Panc1 (cell line): ENCODE measurements around the gene C1QL1. TPM values are rescaled to one million over a fixed set of nuclear protein-coding genes. Genes with fewer than 3 reads are reported as not detected.

Experiments
- ATAC-seq: fragments of 200-7000 bp; cut with Tn5 transposase; 2 replicates; pipeline ENCODE4 v1.9.1; 2020; ENCODE audit warnings: mild to moderate bottlenecking, moderate library complexity
- BruUV-seq: library from RNA; stranded (reverse); fragments of 400-500 nt; replicated peaks from 2 replicates; lab custom pipeline; 2021; lab: Mats Ljungman, UMichigan
- CTCF ChIA-PET: fragments of 300-600 bp; sonication (Branson Sonifier 250); formaldehyde crosslinking; loops from one replicate; lab custom pipeline; 2022; ENCODE audit warnings: antibody characterized with exemption; lab: Charles Lee
- POLR2A ChIA-PET: fragments of 300-600 bp; sonication (Branson Sonifier 250); formaldehyde crosslinking; loops from one replicate; lab custom pipeline; 2022; ENCODE audit warnings: antibody characterized with exemption; lab: Charles Lee
- DNase-seq: peaks from one replicate; pipeline ENCODE4 v3.0.0-alpha.2; 2010; ENCODE audit warnings: low read depth, low spot score
- H3K27ac ChIP-seq: 2 replicates; pipeline ENCODE4 v1.5.1; 2011; ENCODE audit warnings: mild to moderate bottlenecking, low read length, inconsistent platforms
- H3K27me3 ChIP-seq: fragments of 200-500 bp; sonication (Bioruptor generic); 2 replicates; pipeline ENCODE4 v1.6.0; 2014; ENCODE audit warnings: low read length, inconsistent platforms; ENCODE audit not compliant: control insufficient read depth, insufficient read depth
- H3K36me3 ChIP-seq: fragments of 200-500 bp; sonication (Bioruptor generic); 2 replicates; pipeline ENCODE4 v1.5.1; 2014; ENCODE audit warnings: inconsistent platforms, mild to moderate bottlenecking, low read length, moderate library complexity; ENCODE audit not compliant: control insufficient read depth, insufficient read depth
- H3K4me1 ChIP-seq: 2 replicates; pipeline ENCODE4 v1.5.1; 2011; ENCODE audit warnings: inconsistent platforms, mild to moderate bottlenecking, low read length, moderate library complexity; ENCODE audit not compliant: control insufficient read depth, insufficient read depth
- H3K4me3 ChIP-seq, 2 experiments: 2 replicates each; pipeline ENCODE4 v1.5.1; 2011 to 2012; ENCODE audit warnings: low read depth in 2 of 2, low read length in 2 of 2, mild to moderate bottlenecking in 2 of 2, inconsistent platforms in 1 of 2, moderate library complexity in 1 of 2
- H3K9me3 ChIP-seq: fragments of 200-500 bp; sonication (Bioruptor generic); 2 replicates; pipeline ENCODE4 v1.5.1; 2014; ENCODE audit warnings: low read depth, mild to moderate bottlenecking, inconsistent platforms, low read length, moderate library complexity; ENCODE audit not compliant: control insufficient read depth, insufficient read depth
- CTCF ChIP-seq: fragments of 450-650 bp; IDR thresholded peaks from 2 replicates; pipeline ENCODE4 v1.5.1; 2017; ENCODE audit warnings: mild to moderate bottlenecking
- POLR2AphosphoS5 ChIP-seq: IDR thresholded peaks from 2 replicates; pipeline ENCODE4 v1.6.1; 2012; ENCODE audit warnings: mild to moderate bottlenecking, low read depth, low read length, moderate library complexity
- REST ChIP-seq, 2 experiments: IDR thresholded peaks; 2 replicates each; pipeline ENCODE4 v1.6.1; 2011 to 2012; ENCODE audit warnings: low read depth in 2 of 2, control low read depth in 1 of 2, low read length in 1 of 2, mild to moderate bottlenecking in 1 of 2, moderate library complexity in 1 of 2; ENCODE audit not compliant: insufficient read depth in 1 of 2
- SIN3A ChIP-seq: IDR thresholded peaks from 2 replicates; pipeline ENCODE4 v1.6.1; 2012; ENCODE audit warnings: low read depth, mild to moderate bottlenecking, low read length, moderate library complexity, borderline replicate concordance; ENCODE audit not compliant: insufficient read depth
- TCF7L2 ChIP-seq: IDR thresholded peaks from 2 replicates; pipeline ENCODE4 v1.6.1; 2011; ENCODE audit warnings: mild to moderate bottlenecking, low read depth, low read length, inconsistent platforms
- in situ Hi-C: cut with HindIII; loops from 2 replicates; pipeline ENCODE4 v1.10.0; 2016; ENCODE audit warnings: low sequenced_read_pairs, low pct_unique_long_range_greater_than_20kb
- intact Hi-C: fragments of 100-400 bp; cut with micrococcal nuclease; formaldehyde crosslinking; loops from one replicate; pipeline ENCODE4 v1.10.0; 2022; ENCODE audit not compliant: unreplicated experiment
- total RNA-seq: library from RNA; stranded (reverse); gene quantifications from one replicate; pipeline ENCODE4 v1.2.1, GENCODE V29; 2021; ENCODE audit not compliant: unreplicated experiment

The C1QL1 gene
- total RNA-seq, 1 experiment from 2014 or later: 9.5 TPM

GRCh38 chr17:44940768-44941167 is 27.3 kb downstream of the C1QL1 start:
- intact Hi-C loops (no loop called here), in situ Hi-C loops (no loop called here)
- Histone ChIP-seq H3K36me3 (no peaks in the 10 kb centered on the region; the same call in 1 of the 2 replicates), H3K27me3 (no peaks in the 10 kb centered on the region), H3K4me1 (peaks cover 10% of the 10 kb centered on the region), H3K27ac (peak overlapping the region; percentile 44; the same call in 1 of the 2 replicates), H3K9me3 (no peaks in the 10 kb centered on the region), H3K4me3 (no peak overlapping the region)
- DNase-seq (no peak), ATAC-seq (0 out of 2 replicates have a peak, but pooled peaks have one; percentile 40)
- CTCF ChIA-PET: no interaction called here
- no TSS peak for BruUV-seq
- no peak for TF ChIP-seq CTCF
- TF ChIP-seq REST (IDR thresholded peaks at IDR 0.05; ENCODE audit: insufficient read depth in 1 of 2, low read depth in 2 of 2, low read length in 1 of 2): no peak
- TF ChIP-seq SIN3A: no peak
- TF ChIP-seq TCF7L2: no peak
- no peak for TF ChIP-seq POLR2AphosphoS5
- POLR2A ChIA-PET: interaction anchor here (0.9 kb wide), 1 partner anchor 26 kb away, joined by 3 read pairs; no protein-coding TSS in a partner anchor

GRCh38 chr17:44940317-44940716 is 27.8 kb downstream of the C1QL1 start:
- Histone ChIP-seq H3K27ac (peak overlapping the region; percentile 44; the same call in 1 of the 2 replicates), H3K36me3 (no peaks in the 10 kb centered on the region; the same call in 1 of the 2 replicates), H3K4me1 (peaks cover 10% of the 10 kb centered on the region), H3K9me3 (no peaks in the 10 kb centered on the region), H3K4me3 (no peak overlapping the region), H3K27me3 (no peaks in the 10 kb centered on the region)
- intact Hi-C loops: no loop called here
- CTCF ChIA-PET: interaction anchor here (0.6 kb wide), 1 partner anchor 44 kb away, joined by 6 read pairs; no protein-coding TSS in a partner anchor
- no TSS peak for BruUV-seq
- ATAC-seq (no peak), DNase-seq (no peak)
- in situ Hi-C loops: no loop called here
- no peak for TF ChIP-seq REST (IDR thresholded peaks at IDR 0.05; ENCODE audit: insufficient read depth in 1 of 2, low read depth in 2 of 2, low read length in 1 of 2)
- TF ChIP-seq CTCF: no peak
- no peak for TF ChIP-seq POLR2AphosphoS5
- no peak for TF ChIP-seq SIN3A
- no peak for TF ChIP-seq TCF7L2
- POLR2A ChIA-PET: interaction anchor here (0.9 kb wide), 1 partner anchor 26 kb away, joined by 3 read pairs; no protein-coding TSS in a partner anchor
